DMS79 (cell line): Measurements from ENCODE around the gene CCR7.
"Not testable (repeated sequence)": the region's sequence is repeated elsewhere in the genome, so short reads cannot be mapped to it uniquely, and the experiment has no call there.

Experiments used
- DNase-seq: peaks from one replicate; lab custom pipeline; 2025; lab: John Stamatoyannopoulos, UW

The CCR7 gene

DNA sequence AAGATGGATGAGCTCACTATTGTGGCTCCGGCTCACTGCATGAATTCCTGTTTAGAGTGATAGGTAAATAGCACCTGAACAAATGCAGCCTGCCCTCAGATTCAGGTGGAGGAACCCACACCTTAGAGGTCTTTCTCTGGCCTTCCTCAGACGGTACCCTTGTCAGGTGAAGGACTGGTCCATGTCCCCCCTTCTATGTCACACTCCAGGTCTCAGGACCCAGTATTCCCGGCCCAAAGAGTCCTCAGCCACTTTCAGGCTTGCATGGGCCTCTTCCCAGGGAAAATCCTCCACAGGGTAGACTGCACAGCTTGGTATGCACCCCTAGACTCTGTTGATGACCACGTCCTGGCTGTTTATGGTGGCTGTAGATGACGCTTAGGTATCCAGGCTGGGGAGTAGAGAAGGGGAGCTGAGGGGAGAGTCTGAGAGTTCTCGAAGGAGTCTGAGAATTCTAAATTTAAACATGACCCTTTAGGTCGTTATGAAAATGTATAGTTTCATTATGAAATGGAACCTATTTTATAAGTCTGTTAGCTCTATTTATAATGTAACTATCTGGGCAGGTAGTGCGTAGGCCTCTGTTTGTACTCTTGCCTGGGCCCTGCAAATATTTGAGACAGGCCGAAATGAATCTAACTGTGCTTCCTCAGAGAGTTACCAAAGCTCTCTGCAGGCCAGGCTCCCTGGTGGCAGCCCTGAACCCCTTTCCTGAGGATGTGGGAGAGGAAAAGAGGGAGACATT, 32.5 kb upstream of the CCR7 start:
- DNase-seq = no peak

DNA sequence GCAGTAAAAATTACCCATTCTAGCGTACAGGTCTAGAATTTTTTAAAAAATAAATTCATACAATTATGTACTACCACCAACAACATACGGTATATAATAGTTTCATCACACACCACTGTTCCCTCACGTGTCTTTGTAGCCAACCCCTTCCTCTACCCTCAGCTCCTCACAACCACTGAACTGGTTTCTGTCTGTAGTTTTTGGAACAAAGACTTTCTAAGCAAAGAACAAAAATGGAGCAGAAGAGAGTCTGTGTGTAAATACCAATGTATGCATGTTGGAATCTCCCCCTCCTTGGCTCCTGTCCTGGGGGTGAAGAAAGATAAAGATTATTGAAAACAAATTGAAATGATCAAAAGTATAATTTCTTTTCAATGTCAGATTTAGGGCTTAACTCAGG, 31.9 kb upstream of the CCR7 start:
- DNase-seq = no peak

DNA sequence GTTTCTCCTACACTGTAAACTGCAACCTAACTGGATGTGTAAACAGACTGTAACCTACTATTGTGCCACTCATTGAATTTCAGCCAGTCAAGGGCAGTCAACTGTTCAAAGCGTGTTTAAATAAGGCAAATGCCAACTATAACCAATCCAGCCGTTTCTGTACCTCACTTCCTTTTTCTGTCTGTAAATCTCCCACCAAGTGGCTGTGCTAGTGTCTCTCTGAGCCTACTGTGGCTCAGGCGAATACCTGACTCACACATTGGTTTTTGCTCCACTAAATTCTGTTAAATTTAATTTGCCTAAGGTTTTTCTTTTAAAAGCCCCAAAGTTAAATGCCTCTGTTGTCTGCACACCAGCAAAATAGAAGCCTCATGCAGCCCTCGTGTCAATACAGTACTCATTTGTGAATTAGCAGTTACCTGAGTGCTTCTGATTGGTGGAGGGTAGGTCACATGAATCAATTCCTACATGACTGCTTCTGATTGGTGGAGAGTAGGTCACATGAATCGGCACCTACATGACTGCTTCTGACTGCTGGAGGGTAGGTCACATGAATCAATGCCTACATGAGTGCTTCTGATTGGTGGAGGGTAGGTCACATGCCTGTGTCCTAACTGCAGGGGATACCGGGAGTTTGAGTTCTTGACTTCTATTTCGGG, 31.1 kb upstream of the CCR7 start:
- no peak for DNase-seq

DNA sequence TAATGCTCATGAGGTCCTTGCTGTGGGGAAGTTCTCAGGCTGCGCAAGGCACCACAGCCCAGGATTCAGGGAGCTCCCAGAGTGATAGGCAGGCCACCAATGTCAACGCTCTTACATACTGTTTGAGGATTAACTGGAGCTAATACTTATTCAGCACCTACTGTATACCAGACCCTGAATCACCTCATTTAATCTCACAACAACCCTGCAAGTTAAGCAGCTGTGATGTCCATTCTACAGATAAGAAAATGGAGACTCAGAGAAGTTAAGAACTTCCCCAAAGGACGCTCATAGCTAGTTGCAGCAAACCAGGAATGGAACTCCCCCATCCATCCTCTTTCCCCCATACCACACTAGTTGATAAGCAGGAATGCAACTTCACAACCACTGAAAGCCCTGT, 25.5 kb upstream of the CCR7 start:
- no peak for DNase-seq

DNA sequence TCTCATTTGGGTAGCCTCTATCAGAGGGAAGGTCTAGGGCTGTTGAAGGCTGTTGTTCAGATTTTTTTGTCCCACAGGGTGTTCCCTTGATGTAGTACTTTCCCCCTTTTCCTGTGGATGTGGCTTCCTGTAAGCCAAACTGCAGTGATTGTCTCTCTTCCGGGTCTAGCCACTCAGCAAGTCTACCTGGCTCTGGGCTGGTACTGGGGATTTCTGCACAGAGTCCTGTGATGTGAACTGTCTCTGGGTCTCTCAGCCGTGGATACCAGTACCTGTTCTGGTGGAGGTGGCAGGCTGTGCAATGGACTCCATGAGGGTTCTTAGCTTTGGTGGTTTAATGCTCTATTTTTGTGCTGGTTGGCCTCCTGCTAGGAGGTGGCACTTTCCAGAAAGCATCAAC, 23.3 kb upstream of the CCR7 start:
- no peak for DNase-seq

DNA sequence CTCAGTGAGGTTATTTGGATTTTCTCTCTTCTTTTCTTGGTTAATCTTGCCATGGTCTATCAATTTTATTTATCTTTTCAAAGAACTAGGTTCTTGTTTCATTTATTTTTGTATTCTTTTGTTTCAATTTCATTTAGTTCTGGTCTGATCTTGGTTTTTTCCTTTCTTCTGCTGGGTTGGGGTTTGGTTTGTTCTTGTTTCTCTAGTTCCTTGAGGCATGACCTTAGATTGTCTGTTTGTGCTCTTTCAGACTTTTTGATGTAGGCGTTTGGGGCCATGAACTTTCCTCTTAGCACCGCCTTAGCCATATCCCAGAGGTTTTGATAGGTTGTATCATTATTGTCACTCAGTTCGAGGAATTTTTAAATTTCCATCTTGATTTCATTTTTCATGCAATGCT, 21.0 kb upstream of the CCR7 start:
- DNase-seq = not testable (repeated sequence)

DNA sequence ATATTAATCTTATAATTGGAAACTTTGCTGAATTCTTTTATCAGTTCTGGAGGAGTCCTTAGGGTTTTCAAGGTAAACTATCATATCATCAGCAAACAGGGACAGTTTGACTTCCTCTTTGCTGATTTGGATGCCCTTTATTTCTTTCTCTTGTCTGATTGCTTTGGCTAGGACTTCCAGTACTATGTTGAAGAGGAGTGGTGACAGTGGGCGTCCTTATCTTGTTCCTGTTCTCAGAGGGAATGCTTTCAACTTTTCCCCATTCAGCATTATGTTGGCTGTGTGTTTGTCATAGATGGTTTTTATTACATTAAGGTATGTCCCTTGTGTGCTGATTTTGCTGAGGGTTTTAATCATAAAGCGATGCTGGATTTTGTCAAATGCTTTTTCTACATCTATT, 19.7 kb upstream of the CCR7 start:
- not testable (repeated sequence) for DNase-seq

DNA sequence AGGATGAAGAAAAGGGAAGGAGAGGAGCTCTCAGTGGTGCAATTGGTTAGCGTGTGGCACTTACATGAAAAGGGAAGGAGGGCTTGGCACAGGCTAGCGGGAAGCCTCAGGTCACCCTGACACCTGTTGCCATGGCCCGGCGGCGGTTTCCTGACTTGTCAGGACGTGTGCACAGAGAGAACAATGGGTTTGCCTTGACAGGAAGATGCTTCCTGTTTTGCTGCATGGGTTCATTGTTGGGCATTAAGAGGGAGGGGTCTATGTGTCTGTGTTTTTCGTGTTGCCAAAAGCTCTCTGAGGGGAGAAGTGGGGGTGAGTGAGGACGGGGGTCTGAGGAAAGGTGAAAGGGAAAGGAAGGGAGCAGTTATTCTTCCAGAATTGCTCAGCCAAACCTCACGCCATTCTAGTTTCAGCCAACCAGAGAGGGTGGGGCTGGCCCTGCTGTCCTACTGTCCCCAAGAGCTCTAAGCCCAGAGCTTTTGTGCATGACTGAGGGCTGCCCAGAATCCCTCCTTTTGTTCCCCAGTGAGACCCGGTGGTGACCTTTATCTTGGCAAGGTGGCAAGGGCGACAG, 17.1 kb upstream of the CCR7 start:
- no peak for DNase-seq

DNA sequence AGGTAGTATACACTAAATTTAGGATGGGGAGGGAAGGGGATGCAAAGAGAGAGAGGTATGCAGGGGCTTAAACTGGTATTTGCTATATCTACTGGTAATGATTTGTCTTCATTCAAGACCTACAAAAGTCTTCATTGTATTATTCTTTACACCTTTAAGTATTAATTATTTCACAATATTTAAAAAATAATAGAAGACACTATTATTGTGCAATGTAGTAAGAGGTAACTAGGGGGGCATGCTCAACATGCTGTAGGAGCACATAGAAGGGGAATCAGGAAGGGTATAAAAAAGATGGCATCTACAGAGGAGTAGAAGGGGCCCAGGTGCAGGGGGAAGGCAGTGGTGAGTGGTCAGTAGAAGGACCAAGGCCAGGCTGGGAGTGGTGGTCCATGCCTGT, 14.9 kb upstream of the CCR7 start:
- DNase-seq = no peak

DNA sequence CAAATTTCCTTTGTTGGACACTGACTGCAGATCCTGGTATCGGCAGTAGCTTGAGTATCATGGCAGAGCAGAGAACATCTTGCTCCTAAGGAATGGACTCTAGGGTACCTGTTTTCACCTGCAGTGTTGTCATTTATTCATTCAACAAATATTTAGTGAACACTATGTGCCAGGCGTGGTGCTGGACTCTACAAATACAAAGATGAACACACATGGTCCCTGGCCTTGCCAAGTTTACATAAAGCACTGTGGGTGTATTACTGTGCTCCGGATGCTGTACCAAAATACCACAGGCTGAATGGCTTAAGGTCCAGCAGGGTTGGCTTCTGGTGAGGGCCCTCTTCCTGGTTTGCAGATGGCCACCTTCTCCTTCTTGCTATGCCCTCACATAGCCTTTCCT, 14.2 kb upstream of the CCR7 start:
- DNase-seq = no peak

DNA sequence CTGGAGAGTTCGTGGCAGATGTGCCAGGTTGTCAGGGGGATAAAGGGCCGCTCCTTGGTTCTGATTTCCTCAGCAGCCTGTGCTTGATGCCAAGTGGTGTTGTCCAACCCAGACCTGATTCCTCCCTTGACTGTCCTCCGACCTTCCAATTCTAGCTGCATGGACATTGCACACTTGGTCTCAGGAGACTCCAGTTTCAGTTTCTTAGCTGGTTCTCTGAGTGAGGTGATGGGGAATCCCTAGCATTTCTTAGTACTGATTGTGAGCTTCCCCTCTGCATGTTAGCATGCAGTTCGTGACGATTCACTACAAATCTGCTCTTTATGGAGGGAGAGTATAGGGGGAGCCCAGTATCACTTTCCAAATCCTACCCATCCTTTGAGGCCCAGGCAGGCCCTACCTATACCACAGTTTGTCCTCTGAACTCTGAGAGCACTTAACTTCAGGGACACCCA, 12.4 kb upstream of the CCR7 start:
- no peak for DNase-seq

DNA sequence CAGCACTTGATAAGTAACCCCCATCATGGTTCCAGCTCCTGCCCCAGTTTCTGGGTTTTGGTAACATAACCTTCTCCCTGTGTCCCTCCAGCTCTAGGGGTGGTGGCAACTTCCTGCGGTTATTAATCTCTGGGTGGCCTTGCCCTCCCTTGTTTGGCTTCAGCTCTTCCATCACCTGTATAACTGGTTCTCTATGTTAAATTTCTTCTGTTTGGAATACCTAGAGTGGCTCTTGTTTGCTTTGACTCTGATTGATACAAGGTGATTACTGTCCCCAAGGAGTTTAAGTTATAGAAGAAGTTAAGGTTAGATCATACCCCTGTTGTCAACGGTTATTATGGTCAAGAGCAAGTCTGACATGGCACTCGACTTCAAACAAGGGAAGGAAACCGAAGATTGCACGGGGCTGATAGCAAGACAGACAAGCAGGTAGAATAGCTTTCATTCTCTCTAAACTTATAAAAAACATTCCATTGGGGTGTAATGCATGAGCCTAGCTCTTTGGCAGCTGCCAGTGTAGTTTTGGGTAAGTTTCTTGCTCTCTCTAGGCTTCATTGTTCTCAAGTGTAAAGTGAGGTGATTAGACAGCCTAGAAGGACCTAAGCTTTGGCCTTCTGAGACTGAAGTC, 11.0 kb upstream of the CCR7 start:
- no peak for DNase-seq

DNA sequence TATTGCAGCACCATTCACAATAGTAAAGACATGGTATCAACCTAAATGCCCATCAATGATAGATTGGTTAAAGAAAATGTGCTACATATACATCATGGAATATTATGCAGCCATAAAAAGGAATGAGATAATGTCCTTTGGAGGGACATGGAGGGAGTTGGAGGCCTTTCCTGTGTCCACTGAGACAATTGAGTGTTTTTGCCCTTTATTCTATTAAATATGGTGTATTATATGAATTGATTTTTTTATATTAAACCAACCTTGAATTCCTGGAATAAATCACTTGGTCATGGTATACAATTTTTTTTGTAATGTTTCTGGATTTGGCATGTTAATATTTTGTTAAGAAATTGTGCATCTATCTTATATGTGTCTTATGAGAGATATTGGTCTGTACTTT, 9.0 kb upstream of the CCR7 start:
- no peak for DNase-seq

DNA sequence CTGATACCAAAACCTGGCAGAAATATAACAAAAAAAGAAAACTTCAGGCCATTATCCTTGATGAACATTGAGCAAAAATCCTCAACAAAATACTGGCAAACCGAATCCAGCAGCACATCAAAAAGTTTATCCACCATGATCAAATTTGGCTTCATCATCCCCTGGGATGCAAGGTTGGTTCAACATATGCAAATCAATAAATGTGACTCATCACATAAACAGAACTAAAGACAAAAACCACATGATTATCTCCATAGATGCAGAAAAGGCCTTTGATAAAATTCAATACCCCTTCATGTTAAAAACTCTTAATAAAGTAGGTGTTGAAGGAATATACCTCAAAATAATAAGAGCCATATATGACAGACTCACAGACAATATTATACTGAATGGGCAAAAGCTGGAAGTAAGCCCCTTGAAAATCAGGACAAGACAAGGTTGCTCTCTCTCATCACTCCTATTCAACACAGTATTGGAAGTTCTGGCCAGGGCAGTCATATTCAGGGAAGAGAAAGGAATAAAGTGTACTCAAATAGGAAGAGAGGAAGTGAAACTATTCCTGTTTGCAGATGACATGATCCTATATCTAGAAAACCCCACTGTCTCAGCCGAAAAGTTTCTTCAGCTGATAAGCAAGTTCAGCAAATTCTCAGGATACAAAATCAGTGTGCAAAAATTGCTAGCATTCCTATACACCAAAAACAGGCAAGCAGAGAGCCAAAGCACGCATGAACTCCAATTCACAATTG, 7.1 kb upstream of the CCR7 start:
- not testable (repeated sequence) for DNase-seq

DNA sequence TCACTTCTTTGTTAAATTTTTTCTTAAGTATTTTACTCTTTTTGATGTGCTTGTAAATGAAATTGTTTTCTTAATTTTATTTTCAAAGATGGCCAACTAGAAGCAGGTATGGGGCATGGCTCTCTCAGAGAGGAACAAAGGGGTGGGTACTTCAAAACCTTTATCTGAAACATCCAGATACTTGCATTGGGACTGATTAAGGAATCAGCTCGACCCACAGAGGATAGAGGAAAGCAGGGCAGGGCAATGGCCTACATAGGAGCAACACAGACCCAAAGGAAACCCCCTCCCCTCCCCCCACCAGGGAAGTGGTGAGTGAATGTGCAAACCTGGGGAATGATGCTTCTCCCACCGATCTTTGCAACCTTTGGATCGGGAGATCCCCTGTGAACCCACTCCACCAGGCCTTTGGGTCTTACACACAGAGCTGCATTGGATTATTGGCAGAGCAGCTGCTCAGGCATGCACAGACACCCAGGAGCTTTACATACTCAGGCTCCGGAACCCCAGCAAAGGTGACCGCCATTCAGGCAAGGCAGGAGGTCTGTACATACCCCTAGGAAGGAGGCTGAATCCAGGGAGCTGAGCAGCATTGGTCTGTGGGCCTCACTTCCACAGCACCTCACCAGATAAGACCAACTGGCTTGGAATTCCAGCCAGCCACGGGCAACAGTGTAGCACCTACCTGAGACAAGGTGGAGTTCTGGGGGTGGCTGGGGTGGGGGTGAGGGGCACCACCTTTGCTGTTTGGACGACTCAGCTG, 3.0 kb upstream of the CCR7 start:
- no peak for DNase-seq

DNA sequence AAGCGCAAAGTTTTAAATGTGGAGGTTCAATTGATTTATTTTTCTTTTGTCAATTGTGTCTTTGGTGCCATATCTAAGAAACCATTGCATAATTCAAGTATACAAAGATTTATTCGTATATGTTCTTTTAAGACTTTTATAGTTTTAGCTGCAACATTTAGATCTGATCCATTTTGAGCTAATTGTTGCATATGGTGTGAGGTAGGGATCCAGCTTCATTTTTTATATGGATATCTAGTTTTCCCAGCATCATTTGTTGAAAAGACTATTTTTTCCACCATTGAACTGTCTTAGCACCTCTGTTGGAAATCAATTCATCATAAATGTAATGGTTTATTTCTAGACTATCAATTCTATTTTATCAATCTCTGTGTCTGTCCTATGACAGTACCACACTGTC, 2.1 kb upstream of the CCR7 start:
- DNase-seq = no peak

DNA sequence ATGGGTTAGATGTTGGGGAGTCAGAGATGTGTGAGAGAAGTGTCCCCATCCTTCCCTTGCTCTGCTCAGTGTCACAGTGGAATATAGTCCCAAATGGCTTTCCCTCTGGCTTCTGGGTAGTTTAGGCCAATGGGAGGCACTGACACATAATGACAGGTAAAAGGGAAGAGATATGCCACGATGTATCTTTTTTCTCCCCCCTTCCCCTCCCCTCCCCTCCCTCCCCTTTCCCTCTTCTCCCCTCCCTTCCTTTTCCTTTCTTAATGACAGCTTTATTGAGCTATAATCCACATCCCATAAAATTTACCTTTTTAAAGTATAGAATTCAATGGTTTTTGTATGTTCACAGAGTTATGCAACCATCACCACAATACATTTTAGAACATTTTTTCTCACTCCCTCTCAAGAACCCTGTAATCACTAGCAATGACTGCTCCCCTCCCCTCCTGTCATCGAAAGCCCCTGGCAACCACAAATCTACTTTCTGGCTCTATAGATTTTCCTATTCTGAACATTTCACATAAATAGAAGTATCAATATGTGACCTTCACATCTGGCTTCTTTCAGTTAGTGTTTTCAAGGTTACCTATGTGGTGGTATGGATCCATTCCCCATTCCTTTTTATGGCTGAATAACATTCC, 617 bp upstream of the CCR7 start:
- no peak for DNase-seq

DNA sequence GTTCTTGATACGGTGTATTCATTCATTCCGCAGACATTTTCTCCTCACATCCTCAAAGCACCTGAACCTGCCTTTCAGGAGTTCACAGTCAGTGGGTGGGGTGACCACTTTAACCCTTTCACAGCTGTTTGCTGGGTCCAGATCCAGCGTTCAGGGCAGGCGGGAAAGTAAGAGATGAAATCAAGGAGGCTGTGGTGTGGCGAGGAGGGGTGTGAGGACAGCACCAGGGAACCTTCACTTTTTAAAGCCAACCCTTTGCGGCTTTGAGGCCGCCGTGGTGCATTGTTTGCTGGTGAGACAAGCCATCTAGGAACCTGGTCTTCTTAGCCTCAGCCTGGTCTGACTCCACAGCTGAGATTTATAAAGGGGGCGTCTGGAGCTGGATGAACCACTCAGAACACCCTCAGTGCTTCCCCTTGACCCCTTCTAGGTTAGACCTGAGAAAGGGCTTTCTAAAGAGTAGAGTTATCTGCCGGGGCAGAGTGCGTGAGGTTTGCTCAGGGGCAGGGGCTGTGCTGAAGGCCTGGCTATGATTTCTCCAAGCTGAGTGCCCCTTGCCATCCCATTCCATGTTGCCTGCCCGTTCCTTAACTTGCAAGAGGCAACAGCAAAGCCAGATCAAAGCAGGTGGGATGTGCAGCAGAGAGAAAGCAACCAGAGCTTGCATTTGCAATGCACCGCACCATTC, 933 bp downstream of the CCR7 start:
- DNase-seq = no peak

DNA sequence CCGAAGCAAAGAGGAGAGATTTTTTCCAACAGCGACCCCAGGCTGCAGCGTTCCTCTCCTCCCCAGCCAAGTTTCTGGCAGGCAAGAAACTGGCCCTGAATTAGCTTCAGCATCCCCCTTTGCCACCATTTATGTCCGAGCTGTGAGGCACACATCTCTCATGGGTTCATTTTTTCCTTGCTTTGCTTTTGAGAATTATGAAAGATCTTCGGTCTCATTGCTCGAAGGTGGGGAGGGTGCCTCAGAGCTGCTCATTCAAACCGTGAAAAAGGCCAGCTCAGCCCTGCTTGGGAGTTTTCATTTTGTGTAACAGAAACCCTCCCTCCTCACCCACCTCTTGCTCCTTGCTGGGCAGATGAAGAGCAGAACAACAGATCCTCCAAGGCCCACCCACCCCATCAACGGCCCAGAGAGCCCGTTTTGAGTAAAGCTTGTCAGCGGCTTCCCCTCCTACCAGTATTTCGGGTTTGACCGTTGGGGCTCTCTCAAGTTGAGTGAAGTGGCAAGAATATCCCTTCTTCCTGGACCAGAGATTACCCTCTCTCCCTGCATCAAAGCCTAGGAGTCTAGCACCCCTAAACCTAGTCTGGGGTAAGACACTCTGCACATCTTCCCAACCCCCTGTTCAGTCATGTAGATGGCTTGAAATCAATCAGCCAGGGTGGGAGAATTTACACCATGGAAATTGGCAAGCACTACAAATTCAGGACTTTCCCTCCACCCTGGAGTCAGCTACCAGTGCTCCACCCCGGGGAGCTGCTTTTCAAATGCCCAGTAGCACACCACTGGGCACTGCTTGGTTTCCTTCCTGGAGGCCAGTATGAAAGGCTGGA, 1.8 kb downstream of the CCR7 start:
- no peak for DNase-seq

DNA sequence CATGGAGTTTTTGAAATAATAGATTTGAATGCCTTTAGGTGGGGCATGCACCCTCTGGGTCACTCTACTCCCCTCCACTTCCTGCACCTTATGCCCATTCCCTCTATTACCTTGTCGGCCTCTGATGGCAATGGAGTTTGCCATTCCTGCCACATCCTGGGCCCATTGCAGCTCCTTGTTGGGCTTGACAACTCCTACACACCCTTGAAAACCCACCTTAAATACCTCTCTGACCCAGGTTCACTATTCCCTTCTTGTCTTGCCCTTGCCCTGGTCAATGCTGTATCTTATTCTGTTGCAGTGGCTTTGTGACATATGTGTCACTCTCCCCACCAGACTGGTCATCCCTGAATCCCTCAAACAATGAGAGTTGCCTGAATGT, 2.4 kb downstream of the CCR7 start:
- no peak for DNase-seq
